Activated CD4-positive, alpha-beta T cell treated with anti-CD3 and anti-CD28 coated beads for 48 hours (primary cell): ENCODE measurements around the gene KLHL14.

Source experiments
- DNase-seq: peaks from one replicate; pipeline ENCODE4 v3.0.0-alpha.2; 2020

The KLHL14 gene

DNA sequence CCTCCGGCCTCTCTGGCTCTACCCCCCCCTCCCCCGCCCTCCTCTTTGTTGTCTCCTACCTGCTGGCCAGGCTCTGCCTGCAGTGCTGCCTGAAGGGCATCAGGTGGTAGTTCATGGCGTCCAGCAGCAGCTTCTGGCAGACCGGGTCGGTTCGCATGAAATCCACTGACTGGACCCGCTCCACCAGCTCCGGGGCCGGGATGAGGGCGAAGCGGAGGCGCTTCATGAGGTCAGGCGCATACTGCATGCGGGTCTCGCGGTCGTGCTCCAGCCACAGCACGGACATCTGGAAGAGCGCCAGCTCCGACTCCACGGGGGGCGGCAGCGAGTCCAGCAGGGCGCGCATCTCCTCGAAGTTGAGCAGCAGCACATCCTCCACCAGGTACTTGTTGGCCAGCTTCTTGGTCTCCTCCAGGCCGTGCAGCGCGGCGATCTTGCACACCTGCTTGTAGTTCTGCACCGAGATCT is 3.2 kb downstream of the KLHL14 start:
- no peak for DNase-seq

DNA sequence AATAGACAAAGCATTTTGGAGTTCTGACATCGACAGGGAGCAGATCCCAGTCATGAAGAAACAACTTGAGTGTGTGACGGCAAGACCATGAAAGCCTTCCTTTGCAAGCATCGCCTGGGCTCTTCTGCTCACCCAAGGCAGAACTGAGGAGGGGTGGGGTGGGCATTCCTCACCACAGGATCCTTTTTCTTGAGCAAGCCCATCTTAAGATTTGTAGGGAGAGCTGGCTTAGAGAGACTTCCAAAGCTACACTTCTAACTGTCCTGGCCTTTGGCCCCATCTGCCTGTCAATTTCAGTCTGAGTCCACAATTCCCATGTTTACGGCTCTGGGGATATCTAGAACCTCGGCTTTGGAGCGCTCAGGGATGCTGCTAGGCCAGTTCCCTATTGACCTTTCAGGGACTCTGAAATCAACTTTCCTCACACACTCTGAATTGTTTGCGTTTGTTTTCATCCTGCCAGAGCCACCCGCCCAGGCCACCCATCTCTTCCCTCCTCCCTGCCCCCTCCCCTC is 3.7 kb downstream of the KLHL14 start:
- no peak for DNase-seq

- DNase-seq: no peak
Observed at GRCh38 chr18:32767400-32767799, 5.4 kb downstream of the KLHL14 start.

- DNase-seq: no peak
Observed at GRCh38 chr18:32764611-32765244, 8.1 kb downstream of the KLHL14 start.

- DNase-seq: no peak
Observed at GRCh38 chr18:32763293-32763692, 9.5 kb downstream of the KLHL14 start.

GRCh38 chr18:32761231-32761630 is 11.6 kb downstream of the KLHL14 start:
- DNase-seq: no peak

- no peak for DNase-seq
Observed at GRCh38 chr18:32760391-32760790, 12.4 kb downstream of the KLHL14 start.

GRCh38 chr18:32759611-32760167 is 13.1 kb downstream of the KLHL14 start:
- DNase-seq: no peak

- DNase-seq: no peak
Observed at GRCh38 chr18:32754508-32755263, 18.1 kb downstream of the KLHL14 start.

DNA sequence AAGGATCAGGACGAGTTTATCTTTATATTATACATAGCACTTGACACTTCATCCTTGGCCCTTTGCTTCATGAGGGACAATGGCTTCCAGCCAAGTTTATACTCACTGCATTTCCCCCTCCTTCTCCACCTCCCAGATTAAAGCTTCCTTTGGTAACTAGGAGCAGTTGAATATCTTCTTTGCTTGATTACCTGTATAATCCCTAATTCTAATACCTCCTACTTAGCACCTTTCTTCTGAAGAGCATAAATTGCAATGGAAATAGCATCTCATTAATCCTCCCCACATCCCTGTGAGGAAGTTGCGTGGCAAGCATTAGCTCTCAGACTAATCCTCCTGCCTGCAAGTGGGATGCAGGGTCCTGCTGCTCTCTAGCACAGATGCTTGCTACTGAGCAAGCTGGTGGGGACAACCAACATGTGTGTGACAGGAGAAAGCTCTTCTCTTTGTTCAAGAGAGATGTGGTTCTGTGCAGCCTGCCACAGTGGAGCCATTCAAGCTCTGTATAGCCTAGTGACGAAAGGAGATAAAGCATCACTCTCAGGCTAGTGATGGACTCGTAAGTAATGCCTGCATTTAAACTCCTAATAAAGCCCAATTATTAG is 19.1 kb downstream of the KLHL14 start:
- DNase-seq: no peak

GRCh38 chr18:32750328-32750727 is 22.5 kb downstream of the KLHL14 start:
- no peak for DNase-seq

GRCh38 chr18:32749809-32750208 is 23.0 kb downstream of the KLHL14 start:
- no peak for DNase-seq

- no peak for DNase-seq
Observed at GRCh38 chr18:32742579-32742978, 30.2 kb downstream of the KLHL14 start.

GRCh38 chr18:32735781-32736180 is 37.0 kb downstream of the KLHL14 start:
- no peak for DNase-seq

DNA sequence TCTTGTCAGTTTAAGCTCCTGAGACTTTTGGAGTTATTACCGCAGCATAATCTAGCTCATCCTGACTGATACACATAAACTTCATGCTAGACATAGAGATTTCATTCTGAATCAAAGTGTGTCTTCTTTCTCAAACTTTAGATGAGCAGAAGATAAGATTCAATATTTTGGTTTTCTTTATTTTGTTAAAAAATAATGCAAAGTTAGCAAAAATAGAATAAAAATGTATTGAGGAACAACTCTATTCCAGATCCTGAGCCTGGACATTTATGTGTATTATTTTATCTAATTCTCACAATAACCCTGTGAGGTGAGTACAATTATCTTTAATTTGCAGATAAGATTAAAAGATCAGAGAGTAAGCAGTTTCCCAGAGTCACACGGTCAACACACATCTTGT is 38.4 kb downstream of the KLHL14 start:
- DNase-seq: no peak

GRCh38 chr18:32732165-32732564 is 40.7 kb downstream of the KLHL14 start:
- no peak for DNase-seq

- no peak for DNase-seq
Observed at GRCh38 chr18:32730620-32731091, 42.2 kb downstream of the KLHL14 start.

DNA sequence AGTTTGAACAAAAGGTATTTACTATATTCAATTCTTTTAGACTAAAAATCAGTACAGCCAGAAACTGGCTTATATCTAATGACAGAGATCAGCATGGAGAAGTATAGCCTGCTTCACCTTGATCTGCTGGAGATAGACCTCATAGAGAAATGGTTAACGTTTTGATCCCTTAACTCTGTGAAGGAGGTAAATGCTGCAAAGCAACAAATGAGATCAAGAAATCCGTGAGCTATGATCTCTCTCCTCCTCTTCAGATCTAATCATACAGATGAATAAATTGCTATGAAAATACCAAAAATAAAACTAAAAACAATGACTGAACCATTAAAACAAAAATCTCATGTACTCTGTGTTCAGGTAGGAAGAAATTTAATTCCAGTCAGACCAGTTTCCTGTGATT is 42.8 kb downstream of the KLHL14 start:
- no peak for DNase-seq

DNA sequence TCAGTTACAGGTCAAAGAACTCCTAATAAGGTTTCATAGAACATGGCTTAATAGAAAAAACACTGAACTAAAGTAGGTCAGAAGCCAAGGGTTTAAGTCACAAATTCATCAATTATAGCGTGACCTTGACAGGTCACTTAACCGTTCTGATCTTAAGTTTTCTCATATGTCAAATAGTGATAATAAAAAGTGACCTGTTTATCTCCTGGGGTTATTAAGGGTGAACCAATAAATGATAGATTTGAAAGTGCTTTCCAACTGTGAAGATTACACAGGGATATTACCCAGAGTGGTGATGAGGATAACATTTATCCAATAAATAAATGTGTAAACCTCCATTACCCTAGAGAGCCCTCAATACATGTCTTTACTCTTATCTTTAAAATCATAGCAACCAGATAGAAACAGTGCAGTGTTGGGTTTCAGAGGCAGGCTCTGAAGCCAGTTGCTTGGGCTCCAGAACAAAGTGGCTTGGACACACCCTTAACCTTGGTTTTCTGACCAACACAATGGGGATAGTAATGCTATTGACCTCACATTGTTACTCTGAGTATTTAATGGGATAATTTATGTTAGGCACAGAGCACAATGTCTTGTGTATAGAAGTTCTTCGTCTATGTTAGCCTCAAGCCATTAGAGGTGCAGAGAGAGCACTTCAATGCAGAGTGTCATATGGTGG is 48.6 kb downstream of the KLHL14 start:
- DNase-seq: no peak

DNA sequence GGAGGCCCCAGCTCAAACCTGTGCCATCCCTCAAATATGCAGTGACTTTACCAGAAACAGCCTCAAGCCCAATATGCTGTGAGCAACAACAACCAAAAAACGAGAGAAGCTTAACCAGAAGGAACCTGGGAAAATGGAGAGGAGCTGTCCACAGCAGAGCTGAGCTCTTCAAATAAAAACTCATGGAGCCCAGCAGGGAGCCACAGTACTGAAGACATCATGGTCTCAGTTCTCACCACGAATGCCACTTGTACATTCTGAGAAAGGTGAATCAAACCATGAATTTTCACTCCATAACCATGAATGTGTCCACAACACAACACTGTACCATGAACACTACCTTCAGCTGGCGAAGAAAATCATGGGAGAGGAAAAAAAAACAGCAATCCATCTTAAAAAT is 50.5 kb downstream of the KLHL14 start:
- no peak for DNase-seq

DNA sequence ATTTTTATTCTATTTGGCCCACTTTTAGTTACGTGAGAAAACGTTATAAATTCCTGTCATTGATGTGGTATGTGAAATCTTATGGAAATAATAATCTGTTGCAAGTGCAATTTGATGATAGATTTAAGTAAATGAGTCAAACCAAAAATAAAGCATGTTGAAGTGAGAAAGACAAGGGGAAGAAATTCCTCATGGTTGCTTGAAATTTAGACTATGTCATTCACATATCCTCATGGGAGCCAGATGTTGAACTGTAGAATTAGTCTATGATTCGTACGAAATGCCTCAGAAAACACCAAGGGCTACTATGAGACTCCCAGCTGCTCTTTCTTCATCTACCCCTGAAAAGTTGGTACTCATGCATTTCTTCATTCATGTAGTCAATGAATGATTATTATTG is 55.7 kb downstream of the KLHL14 start:
- no peak for DNase-seq

DNA sequence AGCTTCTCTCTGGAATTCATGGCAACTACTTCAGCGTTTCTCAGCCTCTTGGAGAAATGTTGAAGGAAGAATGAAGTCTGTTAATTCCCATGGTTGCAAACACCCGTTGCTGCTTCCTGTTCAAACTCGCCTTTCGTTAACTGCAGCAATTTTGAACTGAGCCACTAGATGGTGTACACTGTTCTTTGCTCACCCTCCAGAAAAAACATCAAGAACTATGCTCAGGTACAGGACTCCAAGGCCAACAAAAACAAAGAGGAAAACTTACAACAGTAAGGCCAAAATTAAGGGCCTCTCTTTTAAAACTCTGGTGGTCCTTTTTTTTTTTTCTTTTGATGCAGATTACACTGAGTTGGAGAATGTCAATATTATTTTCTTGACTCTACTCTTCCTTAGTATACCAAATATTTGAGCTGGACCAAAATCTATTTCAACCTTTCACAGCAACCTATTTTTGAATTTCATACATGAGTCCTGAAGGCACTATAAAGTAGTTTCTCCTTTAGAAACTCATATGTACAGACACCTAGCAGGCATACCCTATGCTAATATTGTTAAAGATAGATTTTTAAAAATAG is 58.2 kb downstream of the KLHL14 start:
- peak; percentile 31 for DNase-seq

DNA sequence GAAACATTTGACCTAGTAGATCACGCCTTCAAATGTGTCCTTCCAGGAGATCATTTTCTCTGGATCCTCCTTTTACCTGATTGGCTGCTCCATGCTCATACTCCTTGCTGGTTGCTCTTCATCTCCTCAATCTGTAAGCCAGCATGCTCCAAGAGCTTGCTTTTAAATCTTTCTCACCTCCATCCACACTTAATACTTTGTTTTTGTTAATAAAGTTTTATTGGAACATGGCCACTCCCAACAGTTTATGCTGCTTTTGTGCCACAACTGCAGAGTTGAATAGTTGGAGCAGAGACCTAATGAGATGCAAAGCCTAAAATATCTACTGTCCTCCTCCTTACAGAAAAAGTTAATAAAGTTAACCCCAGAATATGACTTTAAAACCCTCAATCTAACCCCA is 60.0 kb downstream of the KLHL14 start:
- no peak for DNase-seq
